WTC11 (cell line): ENCODE data around the gene WNK2. TPM values are rescaled to one million over a fixed set of nuclear protein-coding genes. Genes with fewer than 3 reads are reported as not detected.
A peak's percentile ranks its signal among the peaks of the same experiment; 100 is the strongest.

ENCODE experiments used
- ATAC-seq: fragments of 200-7000 bp; cut with Tn5 transposase; 2 replicates; pipeline ENCODE4 v1.10.0; 2021; ENCODE audit warnings: mild to moderate bottlenecking, moderate library complexity
- CTCF ChIA-PET: fragments of 300-600 bp; sonication (Branson Sonifier 250); formaldehyde crosslinking; loops from one replicate; lab custom pipeline; 2021; ENCODE audit warnings: antibody characterized with exemption; lab: Charles Lee
- POLR2A ChIA-PET: fragments of 350-600 bp; sonication (Branson Sonifier 250); formaldehyde crosslinking; loops from one replicate; lab custom pipeline; 2021; ENCODE audit warnings: antibody characterized with exemption; lab: Charles Lee
- DNase-seq: peaks from one replicate; pipeline ENCODE4 v3.0.0; 2021; ENCODE audit warnings: low spot score
- H3K27ac Mint-ChIP-seq: 2 replicates; pipeline ENCODE4 v1.8.0; 2021; ENCODE audit warnings: mixed read lengths
- H3K27me3 Mint-ChIP-seq: 2 replicates; pipeline ENCODE4 v1.8.0; 2021; ENCODE audit warnings: low read depth, mild to moderate bottlenecking, moderate library complexity, mixed read lengths
- H3K36me3 Mint-ChIP-seq: 2 replicates; pipeline ENCODE4 v1.8.0; 2021; ENCODE audit warnings: mixed read lengths
- H3K4me1 Mint-ChIP-seq: 2 replicates; pipeline ENCODE4 v1.8.0; 2022; ENCODE audit warnings: mixed read lengths
- H3K4me3 Mint-ChIP-seq: 2 replicates; pipeline ENCODE4 v1.8.0; 2021; ENCODE audit warnings: mild to moderate bottlenecking, moderate library complexity, mixed read lengths
- H3K9me3 Mint-ChIP-seq: 2 replicates; pipeline ENCODE4 v1.8.0; 2021; ENCODE audit warnings: mixed read lengths
- ETV6 ChIP-seq: sonication (generic); formaldehyde crosslinking; IDR thresholded peaks from 2 replicates; pipeline ENCODE4 v1.8.1; 2022; ENCODE audit warnings: mild to moderate bottlenecking, missing genetic modification reagents
- FOXJ3 ChIP-seq: sonication (generic); formaldehyde crosslinking; IDR thresholded peaks from 2 replicates; pipeline ENCODE4 v1.9.0; 2021; ENCODE audit warnings: missing genetic modification reagents, mild to moderate bottlenecking, borderline replicate concordance
- GTF2I ChIP-seq: fragments of 250-450 bp; sonication (Bioruptor Pico); conservative IDR thresholded peaks from 2 replicates; pipeline ENCODE4 v1.4.0; 2021; ENCODE audit warnings: mild to moderate bottlenecking
- HMGA2 ChIP-seq: fragments of 250-450 bp; sonication (Bioruptor Pico); IDR thresholded peaks from 2 replicates; pipeline ENCODE4 v1.4.0; 2021; ENCODE audit warnings: mild to moderate bottlenecking, moderate library complexity
- JUN ChIP-seq: sonication (generic); formaldehyde crosslinking; IDR thresholded peaks from 2 replicates; pipeline ENCODE4 v1.8.0; 2023; ENCODE audit warnings: mild to moderate bottlenecking, missing genetic modification reagents
- NR2C2 ChIP-seq: sonication (generic); formaldehyde crosslinking; IDR thresholded peaks from 2 replicates; pipeline ENCODE4 v1.8.0; 2022; ENCODE audit warnings: mild to moderate bottlenecking, missing genetic modification reagents
- TCF7 ChIP-seq: sonication (generic); formaldehyde crosslinking; IDR thresholded peaks from 2 replicates; pipeline ENCODE4 v1.8.0; 2022; ENCODE audit warnings: mild to moderate bottlenecking, low read depth, missing genetic modification reagents, moderate library complexity
- ZNF263 ChIP-seq: sonication (generic); formaldehyde crosslinking; IDR thresholded peaks from 2 replicates; pipeline ENCODE4 v1.8.1; 2022; ENCODE audit warnings: low read depth, mild to moderate bottlenecking, moderate library complexity, missing genetic modification reagents
- total RNA-seq: library from RNA; stranded (reverse); gene quantifications from 3 replicates; pipeline ENCODE4 v1.2.3, GENCODE V29; 2021
- TF ChIP-seq, protein P1 (sequence below): sonication (generic); formaldehyde crosslinking; IDR thresholded peaks from 2 replicates; pipeline ENCODE4 v1.8.0; 2023; ENCODE audit warnings: missing genetic modification reagents, mild to moderate bottlenecking, borderline replicate concordance
- TF ChIP-seq, protein P2 (sequence below): fragments of 250-450 bp; sonication (Bioruptor Pico); IDR thresholded peaks from 2 replicates; pipeline ENCODE4 v1.9.0; 2021; ENCODE audit warnings: moderate library complexity, mild to moderate bottlenecking, inconsistent platforms, borderline replicate concordance
- TF ChIP-seq, protein P3 (sequence below): fragments of 250-450 bp; sonication (Bioruptor Pico); IDR thresholded peaks from 2 replicates; pipeline ENCODE4 v1.9.0; 2021; ENCODE audit warnings: mild to moderate bottlenecking
- TF ChIP-seq, protein P4 (sequence below): fragments of 250-450 bp; sonication (Bioruptor Pico); IDR thresholded peaks from 2 replicates; pipeline ENCODE4 v1.9.0; 2021; ENCODE audit warnings: mild to moderate bottlenecking
- TF ChIP-seq, protein P5 (sequence below): sonication (generic); formaldehyde crosslinking; IDR thresholded peaks from 2 replicates; pipeline ENCODE4 v1.8.0; 2022; ENCODE audit warnings: mild to moderate bottlenecking, missing genetic modification reagents

WNK2 gene
- total RNA-seq, 1 experiment from 2014 or later = 120 TPM

DNA sequence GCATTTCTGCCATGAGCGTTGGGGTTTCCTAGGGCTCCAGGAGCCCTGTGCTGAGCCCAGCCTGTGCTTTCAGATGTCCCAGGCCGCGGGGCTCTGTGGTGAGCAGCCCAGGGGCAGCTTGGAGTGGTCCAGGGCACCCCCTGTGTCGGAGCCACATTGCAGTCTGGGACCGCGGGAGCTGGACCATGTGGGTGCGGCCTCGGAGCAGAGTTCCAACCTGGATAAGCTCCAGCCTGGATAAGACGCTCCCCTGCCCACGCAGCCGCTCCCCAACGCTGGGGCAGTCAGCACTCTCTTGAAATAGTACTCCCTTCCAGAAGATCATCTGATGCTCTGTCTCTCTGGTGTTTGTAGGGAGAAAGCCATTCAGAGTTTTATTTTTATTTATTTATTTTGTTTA, 111.1 kb downstream of the WNK2 start:
- CTCF ChIA-PET = interaction anchor here (0.5 to 1.2 kb wide), 4 partner anchors 8 to 141 kb away, joined by 3 to 8 read pairs (median 4); no protein-coding TSS in a partner anchor
- Mint-ChIP-seq H3K27me3 (no peaks in the 10 kb centered on the region), H3K4me1 (peaks cover 6% of the 10 kb centered on the region; the same call in 1 of the 2 replicates), H3K9me3 (no peaks in the 10 kb centered on the region), H3K27ac (no peak overlapping the region), H3K36me3 (no peaks in the 10 kb centered on the region), H3K4me3 (no peak overlapping the region)
- POLR2A ChIA-PET = no interaction called here
- TF ChIP-seq NR2C2 (no peak), JUN (CRISPR knock-in tag) (no peak), HMGA2 (CRISPR knock-in tag) (no peak), GTF2I (no peak), FOXJ3 (CRISPR knock-in tag) (no peak), ETV6 (CRISPR knock-in tag) (no peak)
- TF ChIP-seq, protein P1, sequence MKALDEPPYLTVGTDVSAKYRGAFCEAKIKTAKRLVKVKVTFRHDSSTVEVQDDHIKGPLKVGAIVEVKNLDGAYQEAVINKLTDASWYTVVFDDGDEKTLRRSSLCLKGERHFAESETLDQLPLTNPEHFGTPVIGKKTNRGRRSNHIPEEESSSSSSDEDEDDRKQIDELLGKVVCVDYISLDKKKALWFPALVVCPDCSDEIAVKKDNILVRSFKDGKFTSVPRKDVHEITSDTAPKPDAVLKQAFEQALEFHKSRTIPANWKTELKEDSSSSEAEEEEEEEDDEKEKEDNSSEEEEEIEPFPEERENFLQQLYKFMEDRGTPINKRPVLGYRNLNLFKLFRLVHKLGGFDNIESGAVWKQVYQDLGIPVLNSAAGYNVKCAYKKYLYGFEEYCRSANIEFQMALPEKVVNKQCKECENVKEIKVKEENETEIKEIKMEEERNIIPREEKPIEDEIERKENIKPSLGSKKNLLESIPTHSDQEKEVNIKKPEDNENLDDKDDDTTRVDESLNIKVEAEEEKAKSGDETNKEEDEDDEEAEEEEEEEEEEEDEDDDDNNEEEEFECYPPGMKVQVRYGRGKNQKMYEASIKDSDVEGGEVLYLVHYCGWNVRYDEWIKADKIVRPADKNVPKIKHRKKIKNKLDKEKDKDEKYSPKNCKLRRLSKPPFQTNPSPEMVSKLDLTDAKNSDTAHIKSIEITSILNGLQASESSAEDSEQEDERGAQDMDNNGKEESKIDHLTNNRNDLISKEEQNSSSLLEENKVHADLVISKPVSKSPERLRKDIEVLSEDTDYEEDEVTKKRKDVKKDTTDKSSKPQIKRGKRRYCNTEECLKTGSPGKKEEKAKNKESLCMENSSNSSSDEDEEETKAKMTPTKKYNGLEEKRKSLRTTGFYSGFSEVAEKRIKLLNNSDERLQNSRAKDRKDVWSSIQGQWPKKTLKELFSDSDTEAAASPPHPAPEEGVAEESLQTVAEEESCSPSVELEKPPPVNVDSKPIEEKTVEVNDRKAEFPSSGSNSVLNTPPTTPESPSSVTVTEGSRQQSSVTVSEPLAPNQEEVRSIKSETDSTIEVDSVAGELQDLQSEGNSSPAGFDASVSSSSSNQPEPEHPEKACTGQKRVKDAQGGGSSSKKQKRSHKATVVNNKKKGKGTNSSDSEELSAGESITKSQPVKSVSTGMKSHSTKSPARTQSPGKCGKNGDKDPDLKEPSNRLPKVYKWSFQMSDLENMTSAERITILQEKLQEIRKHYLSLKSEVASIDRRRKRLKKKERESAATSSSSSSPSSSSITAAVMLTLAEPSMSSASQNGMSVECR = no peak
- TF ChIP-seq, protein P2, sequence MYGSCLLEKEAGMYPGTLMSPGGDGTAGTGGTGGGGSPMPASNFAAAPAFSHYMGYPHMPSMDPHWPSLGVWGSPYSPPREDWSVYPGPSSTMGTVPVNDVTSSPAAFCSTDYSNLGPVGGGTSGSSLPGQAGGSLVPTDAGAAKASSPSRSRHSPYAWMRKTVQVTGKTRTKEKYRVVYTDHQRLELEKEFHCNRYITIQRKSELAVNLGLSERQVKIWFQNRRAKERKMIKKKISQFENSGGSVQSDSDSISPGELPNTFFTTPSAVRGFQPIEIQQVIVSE (CRISPR knock-in tag) = no peak
- TF ChIP-seq, protein P3, sequence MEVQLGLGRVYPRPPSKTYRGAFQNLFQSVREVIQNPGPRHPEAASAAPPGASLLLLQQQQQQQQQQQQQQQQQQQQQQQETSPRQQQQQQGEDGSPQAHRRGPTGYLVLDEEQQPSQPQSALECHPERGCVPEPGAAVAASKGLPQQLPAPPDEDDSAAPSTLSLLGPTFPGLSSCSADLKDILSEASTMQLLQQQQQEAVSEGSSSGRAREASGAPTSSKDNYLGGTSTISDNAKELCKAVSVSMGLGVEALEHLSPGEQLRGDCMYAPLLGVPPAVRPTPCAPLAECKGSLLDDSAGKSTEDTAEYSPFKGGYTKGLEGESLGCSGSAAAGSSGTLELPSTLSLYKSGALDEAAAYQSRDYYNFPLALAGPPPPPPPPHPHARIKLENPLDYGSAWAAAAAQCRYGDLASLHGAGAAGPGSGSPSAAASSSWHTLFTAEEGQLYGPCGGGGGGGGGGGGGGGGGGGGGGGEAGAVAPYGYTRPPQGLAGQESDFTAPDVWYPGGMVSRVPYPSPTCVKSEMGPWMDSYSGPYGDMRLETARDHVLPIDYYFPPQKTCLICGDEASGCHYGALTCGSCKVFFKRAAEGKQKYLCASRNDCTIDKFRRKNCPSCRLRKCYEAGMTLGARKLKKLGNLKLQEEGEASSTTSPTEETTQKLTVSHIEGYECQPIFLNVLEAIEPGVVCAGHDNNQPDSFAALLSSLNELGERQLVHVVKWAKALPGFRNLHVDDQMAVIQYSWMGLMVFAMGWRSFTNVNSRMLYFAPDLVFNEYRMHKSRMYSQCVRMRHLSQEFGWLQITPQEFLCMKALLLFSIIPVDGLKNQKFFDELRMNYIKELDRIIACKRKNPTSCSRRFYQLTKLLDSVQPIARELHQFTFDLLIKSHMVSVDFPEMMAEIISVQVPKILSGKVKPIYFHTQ (CRISPR knock-in tag) = no peak
- TF ChIP-seq, protein P4, sequence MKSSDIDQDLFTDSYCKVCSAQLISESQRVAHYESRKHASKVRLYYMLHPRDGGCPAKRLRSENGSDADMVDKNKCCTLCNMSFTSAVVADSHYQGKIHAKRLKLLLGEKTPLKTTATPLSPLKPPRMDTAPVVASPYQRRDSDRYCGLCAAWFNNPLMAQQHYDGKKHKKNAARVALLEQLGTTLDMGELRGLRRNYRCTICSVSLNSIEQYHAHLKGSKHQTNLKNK (CRISPR knock-in tag) = no peak
- TF ChIP-seq, protein P5, sequence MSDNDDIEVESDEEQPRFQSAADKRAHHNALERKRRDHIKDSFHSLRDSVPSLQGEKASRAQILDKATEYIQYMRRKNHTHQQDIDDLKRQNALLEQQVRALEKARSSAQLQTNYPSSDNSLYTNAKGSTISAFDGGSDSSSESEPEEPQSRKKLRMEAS = no peak
- ATAC-seq (peak; percentile 18), DNase-seq (no peak)

DNA sequence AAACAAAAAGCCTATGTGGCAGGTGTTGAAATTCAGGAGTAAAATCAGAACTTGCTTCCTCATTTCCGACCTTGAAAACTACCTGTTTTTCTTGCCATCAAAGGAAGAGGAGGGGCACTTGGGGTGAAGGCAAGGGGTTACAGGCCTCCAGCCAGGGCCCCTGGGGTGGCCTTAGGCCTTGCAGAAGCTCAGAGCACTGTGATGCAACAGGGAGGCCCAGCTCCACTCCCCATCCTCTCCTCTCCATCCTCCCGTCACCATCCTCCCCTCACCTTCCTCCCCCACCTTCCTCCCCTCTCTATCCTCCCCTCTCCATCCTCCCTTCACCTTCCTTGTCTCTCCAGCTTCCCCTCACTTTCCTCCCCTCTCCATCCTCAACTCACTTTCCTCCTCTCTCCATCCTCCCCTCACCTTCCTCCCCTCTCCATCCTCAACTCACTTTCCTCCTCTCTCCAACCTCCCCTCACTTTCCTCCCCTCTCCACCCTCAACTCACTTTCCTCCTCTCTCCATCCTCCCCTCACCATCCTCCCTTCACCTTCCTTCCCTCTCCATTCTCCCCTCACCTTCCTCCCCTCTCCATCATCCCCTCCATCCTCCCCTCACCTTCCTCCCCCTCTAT, 111.6 kb downstream of the WNK2 start:
- Mint-ChIP-seq H3K27ac (no peak overlapping the region), H3K4me3 (no peak overlapping the region), H3K4me1 (peaks cover 6% of the 10 kb centered on the region), H3K27me3 (no peaks in the 10 kb centered on the region), H3K9me3 (no peaks in the 10 kb centered on the region), H3K36me3 (no peaks in the 10 kb centered on the region)
- ChIA-PET POLR2A (no interaction called here), CTCF (interaction anchor here (1.0 to 1.2 kb wide), 2 partner anchors 9 to 141 kb away, joined by 3 to 8 read pairs; no protein-coding TSS in a partner anchor)
- ATAC-seq (no peak), DNase-seq (no peak)
- TF ChIP-seq ZNF263 (peak; percentile 17; the same call in 1 of the 2 replicates), TCF7 (CRISPR knock-in tag) (no peak)
